Measurements from ENCODE around the gene EIF4EBP3. TPM values are rescaled to one million over a fixed set of nuclear protein-coding genes. Genes with fewer than 3 reads are reported as not detected.

Gene EIF4EBP3
- total and polyA plus RNA-seq, 4 donors = 1.4 to 55.8 (median 8.0) TPM

GRCh38 chr5:140595538-140596300, 48.3 kb downstream of the EIF4EBP3 start:
- no peaks in the 10 kb centered on the region for H3K27me3 ChIP-seq (ENCODE audit: control insufficient read depth in 4 of 4, insufficient read depth in 4 of 4, low read length in 3 of 4)
- DNase-seq (ENCODE audit: low spot score) = no peak
- no peaks in the 10 kb centered on the region for H3K36me3 ChIP-seq (ENCODE audit: control insufficient read depth in 4 of 4, insufficient read depth in 3 of 4, low read depth in 1 of 4, low read length in 3 of 4)
- H3K4me3 ChIP-seq (ENCODE audit: low read depth in 1 of 3, low read length in 3 of 3) = peak overlapping the region in 1 of 3 donors; percentile 20
- H3K9ac ChIP-seq (ENCODE audit: low read depth in 1 of 2, low read length in 2 of 2) = peak overlapping the region in 1 of 2 donors; percentile 20
- H3K27ac ChIP-seq (ENCODE audit: low read depth in 1 of 2, low read length in 2 of 2) = peak overlapping the region; percentile 80 to 96
- no peaks in the 10 kb centered on the region for H3K9me3 ChIP-seq (ENCODE audit: control insufficient read depth in 4 of 4, low read length in 3 of 4)
- peak; percentile 83 to 91 for TF ChIP-seq RXRA (IDR thresholded peaks at IDR 0.05)
- TF ChIP-seq, protein P1, sequence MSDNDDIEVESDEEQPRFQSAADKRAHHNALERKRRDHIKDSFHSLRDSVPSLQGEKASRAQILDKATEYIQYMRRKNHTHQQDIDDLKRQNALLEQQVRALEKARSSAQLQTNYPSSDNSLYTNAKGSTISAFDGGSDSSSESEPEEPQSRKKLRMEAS (IDR thresholded peaks at IDR 0.05) = peak; percentile 21
- TF ChIP-seq EGR1 (IDR thresholded peaks at IDR 0.05; ENCODE audit: low read depth in 2 of 2) = no peak
- peak; percentile 30 to 40 for TF ChIP-seq HNF4A (conservative IDR thresholded peaks at IDR 0.05)
- TF ChIP-seq JUND (IDR thresholded peaks at IDR 0.05) = peak in 1 of 2 donors; percentile 52
- peak in 1 of 2 donors; percentile 17 for TF ChIP-seq RAD21 (IDR thresholded peaks at IDR 0.05)
- WGBS = 46% methylated on average over 5 of the region's 5 CpGs
- peaks cover 18 to 32% (median 25%) of the 10 kb centered on the region in 4 donors for H3K4me1 ChIP-seq (ENCODE audit: control insufficient read depth in 4 of 4, insufficient read depth in 4 of 4, low read length in 3 of 4)

- TF ChIP-seq NR2F2 (IDR thresholded peaks at IDR 0.05) (peak; percentile 20), GABPA (IDR thresholded peaks at IDR 0.05 in 1 of 2, conservative IDR thresholded peaks at IDR 0.05 in 1 of 2) (no peak), SP1 (IDR thresholded peaks at IDR 0.05) (peak; percentile 81), FOXA2 (IDR thresholded peaks at IDR 0.05) (peak; percentile 7), RAD21 (IDR thresholded peaks at IDR 0.05) (peak in 1 of 2 donors; percentile 34), YY1 (IDR thresholded peaks at IDR 0.05) (peak; percentile 92), HNF4G (IDR thresholded peaks at IDR 0.05) (no peak), HNF4A (conservative IDR thresholded peaks at IDR 0.05) (peak; percentile 48 to 62), EGR1 (IDR thresholded peaks at IDR 0.05; ENCODE audit: low read depth in 2 of 2) (no peak), FOXA1 (IDR thresholded peaks at IDR 0.05) (no peak), JUND (IDR thresholded peaks at IDR 0.05) (peak; percentile 62 to 73), RXRA (IDR thresholded peaks at IDR 0.05) (peak; percentile 87 to 95), TAF1 (conservative IDR thresholded peaks at IDR 0.05) (peak; percentile 74)
- TF ChIP-seq, protein P2, sequence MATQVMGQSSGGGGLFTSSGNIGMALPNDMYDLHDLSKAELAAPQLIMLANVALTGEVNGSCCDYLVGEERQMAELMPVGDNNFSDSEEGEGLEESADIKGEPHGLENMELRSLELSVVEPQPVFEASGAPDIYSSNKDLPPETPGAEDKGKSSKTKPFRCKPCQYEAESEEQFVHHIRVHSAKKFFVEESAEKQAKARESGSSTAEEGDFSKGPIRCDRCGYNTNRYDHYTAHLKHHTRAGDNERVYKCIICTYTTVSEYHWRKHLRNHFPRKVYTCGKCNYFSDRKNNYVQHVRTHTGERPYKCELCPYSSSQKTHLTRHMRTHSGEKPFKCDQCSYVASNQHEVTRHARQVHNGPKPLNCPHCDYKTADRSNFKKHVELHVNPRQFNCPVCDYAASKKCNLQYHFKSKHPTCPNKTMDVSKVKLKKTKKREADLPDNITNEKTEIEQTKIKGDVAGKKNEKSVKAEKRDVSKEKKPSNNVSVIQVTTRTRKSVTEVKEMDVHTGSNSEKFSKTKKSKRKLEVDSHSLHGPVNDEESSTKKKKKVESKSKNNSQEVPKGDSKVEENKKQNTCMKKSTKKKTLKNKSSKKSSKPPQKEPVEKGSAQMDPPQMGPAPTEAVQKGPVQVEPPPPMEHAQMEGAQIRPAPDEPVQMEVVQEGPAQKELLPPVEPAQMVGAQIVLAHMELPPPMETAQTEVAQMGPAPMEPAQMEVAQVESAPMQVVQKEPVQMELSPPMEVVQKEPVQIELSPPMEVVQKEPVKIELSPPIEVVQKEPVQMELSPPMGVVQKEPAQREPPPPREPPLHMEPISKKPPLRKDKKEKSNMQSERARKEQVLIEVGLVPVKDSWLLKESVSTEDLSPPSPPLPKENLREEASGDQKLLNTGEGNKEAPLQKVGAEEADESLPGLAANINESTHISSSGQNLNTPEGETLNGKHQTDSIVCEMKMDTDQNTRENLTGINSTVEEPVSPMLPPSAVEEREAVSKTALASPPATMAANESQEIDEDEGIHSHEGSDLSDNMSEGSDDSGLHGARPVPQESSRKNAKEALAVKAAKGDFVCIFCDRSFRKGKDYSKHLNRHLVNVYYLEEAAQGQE (IDR thresholded peaks at IDR 0.05) = peak; percentile 76
- TF ChIP-seq, protein P3, sequence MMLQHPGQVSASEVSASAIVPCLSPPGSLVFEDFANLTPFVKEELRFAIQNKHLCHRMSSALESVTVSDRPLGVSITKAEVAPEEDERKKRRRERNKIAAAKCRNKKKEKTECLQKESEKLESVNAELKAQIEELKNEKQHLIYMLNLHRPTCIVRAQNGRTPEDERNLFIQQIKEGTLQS (IDR thresholded peaks at IDR 0.05) = peak; percentile 35
- TF ChIP-seq, protein P1 (IDR thresholded peaks at IDR 0.05) = peak; percentile 75
- TF ChIP-seq, protein P4, sequence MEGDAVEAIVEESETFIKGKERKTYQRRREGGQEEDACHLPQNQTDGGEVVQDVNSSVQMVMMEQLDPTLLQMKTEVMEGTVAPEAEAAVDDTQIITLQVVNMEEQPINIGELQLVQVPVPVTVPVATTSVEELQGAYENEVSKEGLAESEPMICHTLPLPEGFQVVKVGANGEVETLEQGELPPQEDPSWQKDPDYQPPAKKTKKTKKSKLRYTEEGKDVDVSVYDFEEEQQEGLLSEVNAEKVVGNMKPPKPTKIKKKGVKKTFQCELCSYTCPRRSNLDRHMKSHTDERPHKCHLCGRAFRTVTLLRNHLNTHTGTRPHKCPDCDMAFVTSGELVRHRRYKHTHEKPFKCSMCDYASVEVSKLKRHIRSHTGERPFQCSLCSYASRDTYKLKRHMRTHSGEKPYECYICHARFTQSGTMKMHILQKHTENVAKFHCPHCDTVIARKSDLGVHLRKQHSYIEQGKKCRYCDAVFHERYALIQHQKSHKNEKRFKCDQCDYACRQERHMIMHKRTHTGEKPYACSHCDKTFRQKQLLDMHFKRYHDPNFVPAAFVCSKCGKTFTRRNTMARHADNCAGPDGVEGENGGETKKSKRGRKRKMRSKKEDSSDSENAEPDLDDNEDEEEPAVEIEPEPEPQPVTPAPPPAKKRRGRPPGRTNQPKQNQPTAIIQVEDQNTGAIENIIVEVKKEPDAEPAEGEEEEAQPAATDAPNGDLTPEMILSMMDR (IDR thresholded peaks at IDR 0.05; ENCODE audit: low read depth, low read length, missing input control) = no peak
- TF ChIP-seq, protein P5, sequence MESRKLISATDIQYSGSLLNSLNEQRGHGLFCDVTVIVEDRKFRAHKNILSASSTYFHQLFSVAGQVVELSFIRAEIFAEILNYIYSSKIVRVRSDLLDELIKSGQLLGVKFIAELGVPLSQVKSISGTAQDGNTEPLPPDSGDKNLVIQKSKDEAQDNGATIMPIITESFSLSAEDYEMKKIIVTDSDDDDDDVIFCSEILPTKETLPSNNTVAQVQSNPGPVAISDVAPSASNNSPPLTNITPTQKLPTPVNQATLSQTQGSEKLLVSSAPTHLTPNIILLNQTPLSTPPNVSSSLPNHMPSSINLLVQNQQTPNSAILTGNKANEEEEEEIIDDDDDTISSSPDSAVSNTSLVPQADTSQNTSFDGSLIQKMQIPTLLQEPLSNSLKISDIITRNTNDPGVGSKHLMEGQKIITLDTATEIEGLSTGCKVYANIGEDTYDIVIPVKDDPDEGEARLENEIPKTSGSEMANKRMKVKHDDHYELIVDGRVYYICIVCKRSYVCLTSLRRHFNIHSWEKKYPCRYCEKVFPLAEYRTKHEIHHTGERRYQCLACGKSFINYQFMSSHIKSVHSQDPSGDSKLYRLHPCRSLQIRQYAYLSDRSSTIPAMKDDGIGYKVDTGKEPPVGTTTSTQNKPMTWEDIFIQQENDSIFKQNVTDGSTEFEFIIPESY (IDR thresholded peaks at IDR 0.05) = peak; percentile 78
- Histone ChIP-seq H3K9ac (ENCODE audit: low read depth in 1 of 2, low read length in 2 of 2) (peak overlapping the region; percentile 33 to 35), H3K4me3 (ENCODE audit: low read depth in 1 of 3, low read length in 3 of 3) (peak overlapping the region; percentile 1 to 46 (median 7)), H3K4me1 (ENCODE audit: control insufficient read depth in 4 of 4, insufficient read depth in 4 of 4, low read length in 3 of 4) (peaks cover 18 to 32% (median 25%) of the 10 kb centered on the region in 4 donors), H3K36me3 (ENCODE audit: control insufficient read depth in 4 of 4, insufficient read depth in 3 of 4, low read depth in 1 of 4, low read length in 3 of 4) (no peaks in the 10 kb centered on the region), H3K27me3 (ENCODE audit: control insufficient read depth in 4 of 4, insufficient read depth in 4 of 4, low read length in 3 of 4) (no peaks in the 10 kb centered on the region), H3K9me3 (ENCODE audit: control insufficient read depth in 4 of 4, low read length in 3 of 4) (no peaks in the 10 kb centered on the region), H3K27ac (ENCODE audit: low read depth in 1 of 2, low read length in 2 of 2) (peak overlapping the region; percentile 80 to 96)
- DNase-seq (ENCODE audit: low spot score) = no peak
- 17% methylated on average over 1 of the region's 1 CpG for WGBS
These were observed 48.9 kb downstream of the EIF4EBP3 start for GRCh38 chr5:140596321-140596741.
